Upper lobe of right lung (tissue), 1 donor: ENCODE data around the gene CFAP46. TPM values are rescaled to one million over a fixed set of nuclear protein-coding genes. Genes with fewer than 3 reads are reported as not detected.

ENCODE experiments used
- ATAC-seq: fragments of 200-7000 bp; cut with Tn5 transposase; one replicate; pipeline ENCODE4 v1.9.1; 2020; ENCODE audit warnings: mild to moderate bottlenecking, moderate library complexity
- DNase-seq: peaks from one replicate; pipeline ENCODE4 v3.0.0-alpha.2; 2020
- H3K27ac ChIP-seq: fragments of 200-600 bp; one replicate; pipeline ENCODE4 v1.8.0; 2022
- H3K27me3 ChIP-seq: fragments of 200-600 bp; one replicate; pipeline ENCODE4 v1.8.0; 2022; ENCODE audit warnings: mild to moderate bottlenecking
- H3K36me3 ChIP-seq: fragments of 200-600 bp; one replicate; pipeline ENCODE4 v1.8.0; 2022
- H3K4me1 ChIP-seq: fragments of 200-600 bp; one replicate; pipeline ENCODE4 v1.8.0; 2022
- H3K4me3 ChIP-seq: fragments of 200-600 bp; one replicate; pipeline ENCODE4 v1.8.0; 2022; ENCODE audit warnings: mild to moderate bottlenecking
- H3K9me3 ChIP-seq: fragments of 200-600 bp; one replicate; pipeline ENCODE4 v1.8.0; 2022
- CTCF ChIP-seq: fragments of 200-600 bp; IDR thresholded peaks from one replicate; pipeline ENCODE4 v1.8.0; 2022; ENCODE audit warnings: antibody characterized with exemption
- intact Hi-C: fragments of 100-400 bp; cut with DNase I; formaldehyde crosslinking; loops from one replicate; pipeline ENCODE4 v1.11.0; 2022
- total RNA-seq: library from RNA; stranded (reverse); fragmentation: NEBNext Ultra II Directional; extraction: Animal tissue kit (Norgen Biotek cat#: 25700); gene quantifications from one replicate; pipeline ENCODE4 v1.2.1, GENCODE V29; 2021
- donor health status: DM: no; HTN: yes; CAD: no; lungs with severe emphysema.

The CFAP46 gene
- total RNA-seq, 1 donor from 2014 or later, result 0.52 TPM

GRCh38 chr10:132981746-132982145 is 39.4 kb upstream of the CFAP46 start:
- ATAC-seq, result no peak
- DNase-seq, result peak; percentile 46
- intact Hi-C loops, result no loop called here
- no peaks in the 10 kb centered on the region for H3K9me3 ChIP-seq
- TF ChIP-seq CTCF, result no peak
- H3K4me1 ChIP-seq, result no peaks in the 10 kb centered on the region
- no peaks in the 10 kb centered on the region for H3K36me3 ChIP-seq
- no peak overlapping the region for H3K4me3 ChIP-seq
- no peak overlapping the region for H3K27ac ChIP-seq
- H3K27me3 ChIP-seq, result peaks cover 16% of the 10 kb centered on the region

GRCh38 chr10:132981173-132981555 is 38.8 kb upstream of the CFAP46 start:
- no peaks in the 10 kb centered on the region for H3K9me3 ChIP-seq
- TF ChIP-seq CTCF, result no peak
- DNase-seq (peak; percentile 65), ATAC-seq (peak; percentile 3)
- H3K27me3 ChIP-seq, result peaks cover 10% of the 10 kb centered on the region
- intact Hi-C loops, result no loop called here
- no peaks in the 10 kb centered on the region for H3K36me3 ChIP-seq
- H3K27ac ChIP-seq, result no peak overlapping the region
- H3K4me3 ChIP-seq, result no peak overlapping the region
- no peaks in the 10 kb centered on the region for H3K4me1 ChIP-seq

- peaks cover 12% of the 10 kb centered on the region for H3K27me3 ChIP-seq
- no peaks in the 10 kb centered on the region for H3K36me3 ChIP-seq
- intact Hi-C loops, result no loop called here
- H3K27ac ChIP-seq, result no peak overlapping the region
- TF ChIP-seq CTCF, result no peak
- no peak overlapping the region for H3K4me3 ChIP-seq
- ATAC-seq (peak; percentile 49), DNase-seq (peak; percentile 71)
- H3K4me1 ChIP-seq, result no peaks in the 10 kb centered on the region
- no peaks in the 10 kb centered on the region for H3K9me3 ChIP-seq
Observed at GRCh38 chr10:132980426-132981172, 38.2 kb upstream of the CFAP46 start.

- ATAC-seq, result no peak
- no peak for TF ChIP-seq CTCF
- intact Hi-C loops, result no loop called here
Observed at GRCh38 chr10:132979491-132980425, 37.4 kb upstream of the CFAP46 start.

GRCh38 chr10:132978542-132978941 is 36.2 kb upstream of the CFAP46 start:
- no peak overlapping the region for H3K27ac ChIP-seq
- no peaks in the 10 kb centered on the region for H3K36me3 ChIP-seq
- H3K4me3 ChIP-seq, result no peak overlapping the region
- DNase-seq (peak; percentile 20), ATAC-seq (no peak)
- intact Hi-C loops, result no loop called here
- H3K4me1 ChIP-seq, result no peaks in the 10 kb centered on the region
- TF ChIP-seq CTCF, result no peak
- peaks cover 25% of the 10 kb centered on the region for H3K27me3 ChIP-seq
- no peaks in the 10 kb centered on the region for H3K9me3 ChIP-seq

More at GRCh38 chr10:132979491-132980425, 37.4 kb upstream of the CFAP46 start:
- Histone ChIP-seq H3K36me3 (no peaks in the 10 kb centered on the region), H3K4me1 (no peaks in the 10 kb centered on the region), H3K27me3 (peaks cover 15% of the 10 kb centered on the region), H3K9me3 (no peaks in the 10 kb centered on the region), H3K27ac (no peak overlapping the region), H3K4me3 (no peak overlapping the region)
- peak; percentile 54 for DNase-seq
